Tibial nerve (tissue), 4 donors: ENCODE measurements around the gene EFEMP2. TPM values are rescaled to one million over a fixed set of nuclear protein-coding genes. Genes with fewer than 3 reads are reported as not detected.

Experiments used
- DNase-seq, 2 donors: peaks; one replicate each; pipeline ENCODE4 v3.0.0-alpha.2; 2019; ENCODE audit warnings: low spot score in 2 of 2
- H3K27ac ChIP-seq, 4 donors: fragments of 200-600 bp; sonication (generic) in 3 of 4; one replicate each; pipeline ENCODE4 v1.5.1; 2017 to 2019; ENCODE audit warnings: mild to moderate bottlenecking in 1 of 4
- H3K27me3 ChIP-seq, 2 donors: fragments of 200-600 bp; sonication (generic) in 1 of 2; one replicate each; pipeline versions ENCODE4 v1.5.1 to v1.6.0; 2017 to 2019
- H3K36me3 ChIP-seq, 3 donors: fragments of 200-600 bp; sonication (generic); one replicate each; pipeline ENCODE4 v1.5.1; 2018 to 2019
- H3K4me1 ChIP-seq, 4 donors: fragments of 200-600 bp; sonication (generic) in 3 of 4; one replicate each; pipeline ENCODE4 v1.5.1; 2017 to 2019
- H3K4me3 ChIP-seq, 4 donors: fragments of 200-600 bp; sonication (generic) in 3 of 4; one replicate each; pipeline ENCODE4 v1.5.1; 2017 to 2019; ENCODE audit warnings: mild to moderate bottlenecking in 1 of 4, moderate library complexity in 1 of 4
- H3K9me3 ChIP-seq, 4 donors: fragments of 200-600 bp; sonication (generic) in 3 of 4; one replicate each; pipeline ENCODE4 v1.5.1; 2017 to 2019
- CTCF ChIP-seq, 5 experiments: fragments of 200-600 bp in 3 of 5; fragments of 450-650 bp in 2 of 5; sonication (generic) in 3 of 5; IDR thresholded peaks; one replicate each; pipeline ENCODE4 v1.5.1; 2016 to 2019; ENCODE audit warnings: antibody characterized with exemption in 5 of 5, mild to moderate bottlenecking in 3 of 5, moderate library complexity in 2 of 5
- EP300 ChIP-seq, 2 donors: sonication (generic); formaldehyde crosslinking; IDR thresholded peaks; one replicate each; pipeline ENCODE4 v1.6.1; 2017; ENCODE audit warnings: antibody characterized with exemption in 2 of 2, mild to moderate bottlenecking in 1 of 2
- POLR2A ChIP-seq, 2 donors: fragments of 450-650 bp; IDR thresholded peaks; one replicate each; pipeline ENCODE4 v1.6.1; 2017; ENCODE audit warnings: antibody characterized with exemption in 2 of 2, mild to moderate bottlenecking in 2 of 2, moderate library complexity in 2 of 2
- WGBS, 2 donors: methylation state at CpG; one replicate each; pipeline ENCODE4 v1.1.5; 2018; 5-methylcytosine and 5-hydroxymethylcytosine counted together
- total RNA-seq, 4 donors: library from RNA; depleted of rRNA; stranded (reverse); fragments of >200 nt; gene quantifications; one replicate each; pipeline ENCODE4 v1.1.0, GENCODE V29; 2016

Gene EFEMP2
- total RNA-seq, 4 donors from 2014 or later = 59.2 to 92.7 (median 82.0) TPM

GRCh38 chr11:65862191-65862735 lies 10.3 kb downstream of the EFEMP2 start:
- no peak for DNase-seq
- Histone ChIP-seq H3K27me3 (no peaks in the 10 kb centered on the region), H3K4me3 (no peak overlapping the region), H3K36me3 (peaks cover 0 to 57% (median 30%) of the 10 kb centered on the region in 3 donors), H3K9me3 (no peaks in the 10 kb centered on the region), H3K4me1 (peaks cover 0 to 38% (median 13%) of the 10 kb centered on the region in 4 donors), H3K27ac (peak overlapping the region in 2 of 4 donors; percentile 19 to 99)
- 83 to 92% methylated on average over 4 to 5 of the region's 5 CpGs for WGBS, 2 donors
- TF ChIP-seq POLR2A (IDR thresholded peaks at IDR 0.05) = no peak

- H3K36me3 ChIP-seq = peaks cover 0 to 51% (median 30%) of the 10 kb centered on the region in 3 donors
- H3K9me3 ChIP-seq = no peaks in the 10 kb centered on the region
- H3K27me3 ChIP-seq = no peaks in the 10 kb centered on the region
- peak overlapping the region in 3 of 4 donors; percentile 96 to 99 (median 99) for H3K27ac ChIP-seq
- DNase-seq = no peak
- peak overlapping the region; percentile 69 to 91 (median 88) for H3K4me3 ChIP-seq
- TF ChIP-seq EP300 (IDR thresholded peaks at IDR 0.05) = no peak
- TF ChIP-seq CTCF (IDR thresholded peaks at IDR 0.05) = no peak
- TF ChIP-seq POLR2A (IDR thresholded peaks at IDR 0.05) = no peak
- WGBS, 2 donors = 85 to 88% methylated on average over 13 of the region's 13 CpGs
- peaks cover 0 to 40% (median 13%) of the 10 kb centered on the region in 4 donors for H3K4me1 ChIP-seq
Measured at GRCh38 chr11:65861533-65862183, 10.9 kb downstream of the EFEMP2 start.

- WGBS, 2 donors = 8 to 11% methylated on average over 14 of the region's 14 CpGs
- H3K27ac ChIP-seq = peak overlapping the region; percentile 96 to 99 (median 98)
- H3K9me3 ChIP-seq = no peaks in the 10 kb centered on the region
- peaks cover 0 to 48% (median 30%) of the 10 kb centered on the region in 3 donors for H3K36me3 ChIP-seq
- no peaks in the 10 kb centered on the region for H3K27me3 ChIP-seq
- peaks cover 0 to 46% (median 18%) of the 10 kb centered on the region in 4 donors for H3K4me1 ChIP-seq
- TF ChIP-seq CTCF (IDR thresholded peaks at IDR 0.05) (no peak), POLR2A (IDR thresholded peaks at IDR 0.05) (no peak), EP300 (IDR thresholded peaks at IDR 0.05) (no peak)
- peak overlapping the region; percentile 69 to 91 (median 88) for H3K4me3 ChIP-seq
- no peak for DNase-seq
Measured at GRCh38 chr11:65861165-65861505, 11.5 kb downstream of the EFEMP2 start.

GRCh38 chr11:65860278-65861164 lies 12.1 kb downstream of the EFEMP2 start, which contains the start of gene MUS81:
TSS of gene MUS81 (plus strand) at chr11:65860433. CDS start at chr11:65860754, 321 bp downstream.
- WGBS, 2 donors = 0 to 1% methylated on average over 52 to 53 of the region's 78 CpGs
- peak within 1 kb of the TSS; percentile 96 to 99 (median 98) for H3K27ac ChIP-seq
- no peaks in the 10 kb centered on the region for H3K9me3 ChIP-seq
- TF ChIP-seq CTCF (IDR thresholded peaks at IDR 0.05) (peak; percentile 77 to 95 (median 89)), POLR2A (IDR thresholded peaks at IDR 0.05) (peak; percentile 45 to 70), EP300 (IDR thresholded peaks at IDR 0.05) (peak; percentile 83 to 91)
- DNase-seq = peak; percentile 97 to 99
- peak within 1 kb of the TSS; percentile 69 to 91 (median 88) for H3K4me3 ChIP-seq
- no peaks in the 10 kb centered on the region for H3K27me3 ChIP-seq
- H3K36me3 ChIP-seq = peaks cover 0 to 48% (median 26%) of the 10 kb centered on the region in 3 donors
- peaks cover 0 to 52% (median 24%) of the 10 kb centered on the region in 4 donors for H3K4me1 ChIP-seq

- Histone ChIP-seq H3K4me1 (peaks cover 0 to 59% (median 24%) of the 10 kb centered on the region in 4 donors), H3K27me3 (no peaks in the 10 kb centered on the region), H3K27ac (peak overlapping the region; percentile 96 to 99 (median 98)), H3K36me3 (peaks cover 0 to 48% (median 28%) of the 10 kb centered on the region in 3 donors), H3K4me3 (peak overlapping the region; percentile 69 to 91 (median 88)), H3K9me3 (no peaks in the 10 kb centered on the region)
- WGBS, 2 donors = 1 to 2% methylated on average over 16 of the region's 16 CpGs
- no peak for TF ChIP-seq POLR2A (IDR thresholded peaks at IDR 0.05)
- DNase-seq = no peak
Measured at GRCh38 chr11:65859812-65860277, 12.8 kb downstream of the EFEMP2 start.
